GM23248 (cell line): Measurements from ENCODE around the gene AFF3.

Experiments
- EZH2 ChIP-seq: fragments of 200-600 bp; sonication (generic); IDR thresholded peaks from 2 replicates; pipeline ENCODE4 v1.6.1; 2018; ENCODE audit warnings: antibody characterized with exemption, mild to moderate bottlenecking; ENCODE audit not compliant: insufficient read depth, poor library complexity, severe bottlenecking
- EZH2phosphoT487 ChIP-seq: fragments of 200-600 bp; sonication (generic); IDR thresholded peaks from 2 replicates; pipeline ENCODE4 v1.6.1; 2018; ENCODE audit warnings: antibody characterized with exemption, moderate library complexity, mild to moderate bottlenecking, low read depth; ENCODE audit not compliant: insufficient read depth

- no peak for TF ChIP-seq EZH2phosphoT487
- TF ChIP-seq EZH2: no peak
These were observed 78.9 kb downstream of the AFF3 start for GRCh38 chr2:100063459-100063953.
